ENCODE measurements around the gene PARD3B. TPM values are rescaled to one million over a fixed set of nuclear protein-coding genes. Genes with fewer than 3 reads are reported as not detected.

Gene PARD3B
- total and polyA plus RNA-seq, 2 of the 8 experiments (the other 6 are each of a cell fraction or from before 2014, with no cell fraction given) = 1.2 to 5.7 TPM

DNA sequence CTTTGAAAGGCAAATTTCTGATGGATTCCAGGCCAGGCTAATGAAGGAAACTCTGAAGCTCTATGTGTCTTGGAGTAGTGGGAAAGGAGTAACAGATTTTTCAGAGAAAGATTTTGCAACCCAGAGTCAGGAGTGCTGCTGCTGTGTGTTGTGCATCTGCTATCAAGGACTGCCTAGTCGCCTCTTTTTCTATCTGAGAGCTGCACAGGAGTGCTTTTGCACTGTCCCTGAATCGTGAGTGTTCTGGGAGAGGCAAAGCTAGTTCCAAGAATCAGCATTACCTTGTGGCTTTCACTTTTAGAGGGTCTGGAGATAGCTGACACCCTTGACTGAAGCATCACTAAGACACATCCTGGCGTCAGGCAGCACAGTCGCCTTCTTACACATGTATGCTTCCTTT is 336.4 kb downstream of the PARD3B start:
- Histone ChIP-seq H3K18ac (ENCODE audit: extremely low read depth, low read length) (peak overlapping the region; percentile 28; the same call in 1 of the 2 replicates), H3K79me2 (ENCODE audit: control insufficient read depth in 1 of 2, insufficient read depth in 2 of 2, low read length in 2 of 2) (no peaks in the 10 kb centered on the region), H3K27ac (ENCODE audit: low read depth, low read length) (no peak overlapping the region), H4K91ac (replicated peaks; ENCODE audit: insufficient read length, low read length) (no peak overlapping the region), H2AK5ac (ENCODE audit: low read depth, low read length) (no peak overlapping the region), H4K20me1 (replicated peaks in 1 of 2; ENCODE audit: control insufficient read depth in 1 of 2, insufficient read depth in 2 of 2, low read length in 2 of 2) (no peaks in the 10 kb centered on the region), H3K4ac (replicated peaks; ENCODE audit: insufficient read length, low read depth, low read length) (no peak overlapping the region), H3K56ac (replicated peaks; ENCODE audit: insufficient read length, low read depth, low read length) (no peak overlapping the region), H4K5ac (ENCODE audit: insufficient read length, low read depth, low read length) (no peak overlapping the region), H3K23ac (ENCODE audit: insufficient read length) (no peak overlapping the region), H2BK120ac (replicated peaks; ENCODE audit: low read depth, low read length) (no peak overlapping the region), H3K4me1 (replicated peaks in 1 of 4; ENCODE audit: control insufficient read depth in 3 of 4, insufficient read depth in 4 of 4, low read length in 3 of 4) (peaks cover 2 to 10% (median 3%) of the 10 kb centered on the region in 4 experiments; a peak in 5 of 7 replicates), H2BK20ac (ENCODE audit: low read length) (no peak overlapping the region), H4K8ac (ENCODE audit: extremely low read depth, insufficient read depth, low read length) (no peak overlapping the region), H3K9me3 (ENCODE audit: insufficient read depth in 2 of 2, low read depth in 1 of 2, low read length in 1 of 2) (no peaks in the 10 kb centered on the region), H3K14ac (ENCODE audit: insufficient read length) (no peak overlapping the region), H3K4me2 (ENCODE audit: insufficient read depth in 1 of 2, low read depth in 2 of 2, low read length in 2 of 2) (peak overlapping the region in 1 of 2 experiments; percentile 14; a peak in 2 of 4 replicates), H3K79me1 (ENCODE audit: low read depth, low read length) (no peaks in the 10 kb centered on the region), H3K9ac (replicated peaks in 1 of 4; ENCODE audit: extremely low read depth in 1 of 4, low read depth in 3 of 4, low read length in 3 of 4) (peak overlapping the region in 1 of 4 experiments; percentile 26; a peak in 1 of 7 replicates), H3K4me3 (ENCODE audit: extremely low read depth in 1 of 4, insufficient read depth in 2 of 4, low read depth in 3 of 4, low read length in 4 of 4) (no peak overlapping the region), H3K27me3 (replicated peaks in 1 of 4; ENCODE audit: control insufficient read depth in 3 of 4, extremely low read depth in 1 of 4, insufficient read depth in 3 of 4, low read length in 3 of 4) (no peaks in the 10 kb centered on the region), H3K36me3 (ENCODE audit: control insufficient read depth in 2 of 4, insufficient read depth in 4 of 4, low read length in 3 of 4) (no peaks in the 10 kb centered on the region), H3K23me2 (ENCODE audit: low read depth, low read length) (no peaks in the 10 kb centered on the region), H2BK5ac (ENCODE audit: low read depth, low read length) (no peak overlapping the region), H2AFZ (ENCODE audit: low read length) (no peak overlapping the region), H2BK12ac (ENCODE audit: low read depth, low read length) (no peak overlapping the region), H2BK15ac (ENCODE audit: low read length) (0 out of 2 replicates have a peak overlapping the region, but pooled peaks have one; percentile 1)
- peak; percentile 19 for FAIRE-seq
- ChIA-PET CTCF (ENCODE audit: partially characterized antibody) (interaction anchor here (0.5 to 4.6 kb wide), 9 partner anchors 10 to 893 kb away, joined by 3 to 31 read pairs (median 5); no protein-coding TSS in a partner anchor), POLR2A (ENCODE audit: partially characterized antibody) (no interaction called here)
- DNase-seq (ENCODE audit: low read depth in 1 of 2, low spot score in 2 of 2) = no peak
- 70% methylated on average over 4 of the region's 4 CpGs; no CpG with 5 or more reads in 1 of the 2 experiments for WGBS, 2 experiments (ENCODE audit: extremely low coverage in 1 of 2, insufficient coverage in 1 of 2, insufficient read length in 1 of 2, insufficient replicate concordance in 2 of 2, low coverage in 1 of 2, low lambda C conversion rate in 2 of 2, missing lambda C conversion rate in 1 of 2)
- TF ChIP-seq TEAD4 (IDR thresholded peaks at IDR 0.05; ENCODE audit: low read depth, low read length) (no peak), SIRT6 (IDR thresholded peaks at IDR 0.05; ENCODE audit: low read length) (no peak), ATF3 (IDR thresholded peaks at IDR 0.05; ENCODE audit: insufficient read depth, low read depth, low read length) (no peak), CBX8 (IDR thresholded peaks at IDR 0.05; ENCODE audit: borderline replicate concordance, low read depth, low read length) (no peak), YY1 (IDR thresholded peaks at IDR 0.05; ENCODE audit: low read depth, low read length) (no peak), BACH1 (IDR thresholded peaks at IDR 0.05; ENCODE audit: low read length) (no peak), EP300 (IDR thresholded peaks at IDR 0.05; ENCODE audit: borderline replicate concordance in 1 of 2, low read depth in 2 of 2, low read length in 2 of 2) (no peak), RAD21 (IDR thresholded peaks at IDR 0.05 in 1 of 2, conservative IDR thresholded peaks at IDR 0.05 in 1 of 2; ENCODE audit: low read depth in 2 of 2, low read length in 2 of 2) (no peak), GTF2F1 (IDR thresholded peaks at IDR 0.05; ENCODE audit: borderline replicate concordance, low read depth, low read length) (no peak), CBX5 (IDR thresholded peaks at IDR 0.05; ENCODE audit: low read depth, low read length) (no peak), HDAC2 (IDR thresholded peaks at IDR 0.05; ENCODE audit: borderline replicate concordance in 1 of 2, low read depth in 2 of 2, low read length in 2 of 2) (no peak), TAF1 (IDR thresholded peaks at IDR 0.05; ENCODE audit: low read depth, low read length) (no peak), SUZ12 (IDR thresholded peaks at IDR 0.05; ENCODE audit: low read length) (no peak)

All from H1 (cell line).